ENCODE data around the gene PTPN23. TPM values are rescaled to one million over a fixed set of nuclear protein-coding genes. Genes with fewer than 3 reads are reported as not detected.

PTPN23 gene
- total and polyA plus RNA-seq, 4 donors, result 20.4 to 52.3 (median 24.2) TPM

DNA sequence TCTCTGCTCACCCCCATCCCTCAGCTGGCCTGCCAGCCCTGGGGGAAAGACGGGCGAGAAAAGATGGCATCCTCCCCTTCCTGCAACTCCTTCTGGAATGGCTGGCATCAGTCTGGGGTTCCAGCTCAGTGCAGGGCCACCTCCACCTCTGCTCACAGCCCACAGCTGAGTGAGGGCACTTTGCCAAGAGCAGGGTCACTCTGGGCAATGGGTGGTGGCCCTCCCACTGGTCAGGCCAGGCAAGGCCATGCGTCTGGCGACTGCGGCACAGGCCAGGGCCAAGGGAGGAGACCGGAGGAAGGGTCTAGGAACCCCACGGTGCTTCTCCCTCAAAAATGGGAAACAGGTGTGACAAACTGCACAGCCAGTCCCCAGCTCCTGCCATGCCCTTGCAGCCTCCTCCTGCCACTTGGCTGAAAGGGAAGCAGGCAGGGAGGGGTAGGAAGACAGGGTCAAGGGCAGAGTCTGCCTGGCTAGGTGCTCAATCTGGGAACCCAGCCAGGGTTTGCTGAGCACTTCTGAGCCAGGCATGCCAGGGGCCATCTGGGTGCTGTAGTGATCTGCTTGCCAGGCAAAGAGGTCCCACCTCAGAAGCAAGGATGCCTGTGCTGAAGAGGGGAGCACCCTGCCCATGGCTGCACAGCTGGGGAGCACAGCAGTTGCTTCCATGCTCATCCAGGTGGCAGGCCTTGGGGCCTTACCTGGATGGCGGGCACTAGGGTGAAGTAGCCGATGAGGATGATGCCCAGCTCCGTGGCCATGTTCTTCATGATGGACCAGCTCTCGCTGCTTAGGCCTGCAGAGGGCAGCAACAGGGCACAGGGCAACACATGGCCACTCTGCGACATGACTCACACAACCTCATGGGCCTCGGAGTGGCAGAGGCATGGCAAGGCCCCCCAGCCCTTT, 41.2 kb downstream of the PTPN23 start:
- peaks cover 0 to 41% (median 17%) of the 10 kb centered on the region in 4 donors for H3K36me3 ChIP-seq (ENCODE audit: control insufficient read depth in 4 of 4, insufficient read depth in 4 of 4, low read length in 4 of 4)
- DNase-seq (no peak), ATAC-seq (ENCODE audit: insufficient read depth, low FRiP score) (no peak)
- H3K27me3 ChIP-seq (ENCODE audit: control insufficient read depth in 3 of 3, insufficient read depth in 3 of 3, low read length in 2 of 3), result no peaks in the 10 kb centered on the region
- WGBS, 2 donors, result 81 to 84% methylated on average over 13 of the region's 13 CpGs
- H3K4me1 ChIP-seq (ENCODE audit: control insufficient read depth in 5 of 5, insufficient read depth in 5 of 5, low read length in 5 of 5), result peaks cover 0 to 6% (median 5%) of the 10 kb centered on the region in 5 donors
- peak overlapping the region; percentile 7 to 9 for H3K27ac ChIP-seq (ENCODE audit: low read depth in 1 of 2, low read length in 1 of 2)
- H3K9me3 ChIP-seq (ENCODE audit: control insufficient read depth in 4 of 4, insufficient read depth in 3 of 4, low read length in 3 of 4), result peaks cover 0 to 2% (median 0%) of the 10 kb centered on the region in 4 donors
- no peak overlapping the region for H3K4me3 ChIP-seq
- TF ChIP-seq, protein P1, sequence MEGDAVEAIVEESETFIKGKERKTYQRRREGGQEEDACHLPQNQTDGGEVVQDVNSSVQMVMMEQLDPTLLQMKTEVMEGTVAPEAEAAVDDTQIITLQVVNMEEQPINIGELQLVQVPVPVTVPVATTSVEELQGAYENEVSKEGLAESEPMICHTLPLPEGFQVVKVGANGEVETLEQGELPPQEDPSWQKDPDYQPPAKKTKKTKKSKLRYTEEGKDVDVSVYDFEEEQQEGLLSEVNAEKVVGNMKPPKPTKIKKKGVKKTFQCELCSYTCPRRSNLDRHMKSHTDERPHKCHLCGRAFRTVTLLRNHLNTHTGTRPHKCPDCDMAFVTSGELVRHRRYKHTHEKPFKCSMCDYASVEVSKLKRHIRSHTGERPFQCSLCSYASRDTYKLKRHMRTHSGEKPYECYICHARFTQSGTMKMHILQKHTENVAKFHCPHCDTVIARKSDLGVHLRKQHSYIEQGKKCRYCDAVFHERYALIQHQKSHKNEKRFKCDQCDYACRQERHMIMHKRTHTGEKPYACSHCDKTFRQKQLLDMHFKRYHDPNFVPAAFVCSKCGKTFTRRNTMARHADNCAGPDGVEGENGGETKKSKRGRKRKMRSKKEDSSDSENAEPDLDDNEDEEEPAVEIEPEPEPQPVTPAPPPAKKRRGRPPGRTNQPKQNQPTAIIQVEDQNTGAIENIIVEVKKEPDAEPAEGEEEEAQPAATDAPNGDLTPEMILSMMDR (IDR thresholded peaks at IDR 0.05; ENCODE audit: control extremely low read depth, extremely low read depth), result no peak
- H3K9ac ChIP-seq (ENCODE audit: insufficient read depth in 1 of 2, low read length in 2 of 2), result no peak overlapping the region

- H3K9me3 ChIP-seq (ENCODE audit: control insufficient read depth in 4 of 4, insufficient read depth in 3 of 4, low read length in 3 of 4), result peaks cover 0 to 2% (median 0%) of the 10 kb centered on the region in 4 donors
- no peaks in the 10 kb centered on the region for H3K27me3 ChIP-seq (ENCODE audit: control insufficient read depth in 3 of 3, insufficient read depth in 3 of 3, low read length in 2 of 3)
- TF ChIP-seq, protein P1 (IDR thresholded peaks at IDR 0.05; ENCODE audit: control extremely low read depth, extremely low read depth), result no peak
- peaks cover 0 to 44% (median 19%) of the 10 kb centered on the region in 4 donors for H3K36me3 ChIP-seq (ENCODE audit: control insufficient read depth in 4 of 4, insufficient read depth in 4 of 4, low read length in 4 of 4)
- 85 to 91% methylated on average over 9 of the region's 9 CpGs for WGBS, 2 donors
- peaks cover 0 to 6% (median 5%) of the 10 kb centered on the region in 5 donors for H3K4me1 ChIP-seq (ENCODE audit: control insufficient read depth in 5 of 5, insufficient read depth in 5 of 5, low read length in 5 of 5)
- H3K27ac ChIP-seq (ENCODE audit: low read depth in 1 of 2, low read length in 1 of 2), result no peak overlapping the region
- no peak overlapping the region for H3K4me3 ChIP-seq
- DNase-seq (no peak), ATAC-seq (ENCODE audit: insufficient read depth, low FRiP score) (no peak)
- H3K9ac ChIP-seq (ENCODE audit: insufficient read depth in 1 of 2, low read length in 2 of 2), result no peak overlapping the region
Observed at GRCh38 chr3:47422743-47423142, 41.9 kb downstream of the PTPN23 start.

- no peak for DNase-seq
- Histone ChIP-seq H3K4me1 (ENCODE audit: control insufficient read depth in 5 of 5, insufficient read depth in 5 of 5, low read length in 5 of 5) (peaks cover 0 to 6% (median 5%) of the 10 kb centered on the region in 5 donors), H3K27me3 (ENCODE audit: control insufficient read depth in 3 of 3, insufficient read depth in 3 of 3, low read length in 2 of 3) (no peaks in the 10 kb centered on the region), H3K27ac (ENCODE audit: low read depth in 1 of 2, low read length in 1 of 2) (no peak overlapping the region), H3K9me3 (ENCODE audit: control insufficient read depth in 4 of 4, insufficient read depth in 3 of 4, low read length in 3 of 4) (peaks cover 0 to 2% (median 0%) of the 10 kb centered on the region in 4 donors), H3K36me3 (ENCODE audit: control insufficient read depth in 4 of 4, insufficient read depth in 4 of 4, low read length in 4 of 4) (peaks cover 0 to 44% (median 19%) of the 10 kb centered on the region in 4 donors), H3K9ac (ENCODE audit: insufficient read depth in 1 of 2, low read length in 2 of 2) (no peak overlapping the region), H3K4me3 (no peak overlapping the region)
- no peak for ATAC-seq (ENCODE audit: insufficient read depth, low FRiP score)
- TF ChIP-seq, protein P1 (IDR thresholded peaks at IDR 0.05; ENCODE audit: control extremely low read depth, extremely low read depth), result no peak
- WGBS, 2 donors, result 94 to 98% methylated on average over 8 of the region's 8 CpGs
Observed at GRCh38 chr3:47423548-47424145, 42.8 kb downstream of the PTPN23 start.
